ENCODE measurements around the gene NOL6.

DNA sequence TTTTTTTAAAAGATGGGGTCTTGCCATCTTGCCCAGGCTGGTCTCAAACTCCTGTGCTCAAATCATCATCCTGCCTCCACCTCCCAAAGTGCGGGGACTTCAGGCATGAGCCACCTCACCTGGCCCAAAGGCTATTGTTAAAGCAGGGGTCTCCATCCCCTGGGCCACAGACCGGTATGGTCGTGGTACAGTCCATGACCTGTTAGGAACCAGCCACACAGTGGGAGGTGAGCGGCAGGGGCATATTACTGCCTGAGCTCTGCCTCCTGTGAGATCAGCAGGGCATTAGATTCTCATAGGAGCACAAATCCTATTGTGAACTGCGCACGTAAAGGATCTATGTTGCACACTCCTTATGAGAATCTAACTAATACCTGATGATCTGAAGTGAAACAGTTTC is 7.3 kb upstream of the NOL6 start:
- TF ChIP-seq, protein P1, sequence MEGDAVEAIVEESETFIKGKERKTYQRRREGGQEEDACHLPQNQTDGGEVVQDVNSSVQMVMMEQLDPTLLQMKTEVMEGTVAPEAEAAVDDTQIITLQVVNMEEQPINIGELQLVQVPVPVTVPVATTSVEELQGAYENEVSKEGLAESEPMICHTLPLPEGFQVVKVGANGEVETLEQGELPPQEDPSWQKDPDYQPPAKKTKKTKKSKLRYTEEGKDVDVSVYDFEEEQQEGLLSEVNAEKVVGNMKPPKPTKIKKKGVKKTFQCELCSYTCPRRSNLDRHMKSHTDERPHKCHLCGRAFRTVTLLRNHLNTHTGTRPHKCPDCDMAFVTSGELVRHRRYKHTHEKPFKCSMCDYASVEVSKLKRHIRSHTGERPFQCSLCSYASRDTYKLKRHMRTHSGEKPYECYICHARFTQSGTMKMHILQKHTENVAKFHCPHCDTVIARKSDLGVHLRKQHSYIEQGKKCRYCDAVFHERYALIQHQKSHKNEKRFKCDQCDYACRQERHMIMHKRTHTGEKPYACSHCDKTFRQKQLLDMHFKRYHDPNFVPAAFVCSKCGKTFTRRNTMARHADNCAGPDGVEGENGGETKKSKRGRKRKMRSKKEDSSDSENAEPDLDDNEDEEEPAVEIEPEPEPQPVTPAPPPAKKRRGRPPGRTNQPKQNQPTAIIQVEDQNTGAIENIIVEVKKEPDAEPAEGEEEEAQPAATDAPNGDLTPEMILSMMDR (IDR thresholded peaks at IDR 0.05; ENCODE audit: low read depth, low read length, poor library complexity, severe bottlenecking), result no peak
- TF ChIP-seq EZH2phosphoT487 (IDR thresholded peaks at IDR 0.05; ENCODE audit: borderline replicate concordance, low read length), result no peak

All from DOHH2 (cell line).